NCI-H1436 (cell line): ENCODE results near the gene KIRREL3.

Experiments
- DNase-seq: peaks from one replicate; lab custom pipeline; 2025; lab: John Stamatoyannopoulos, UW

Gene KIRREL3

GRCh38 chr11:126707498-126707897, 293.1 kb downstream of the KIRREL3 start:
- DNase-seq = no peak

GRCh38 chr11:126704096-126704495, 296.5 kb downstream of the KIRREL3 start:
- no peak for DNase-seq

- DNase-seq = no peak
These were observed 296.9 kb downstream of the KIRREL3 start for GRCh38 chr11:126703662-126704061.

GRCh38 chr11:126702987-126703386, 297.6 kb downstream of the KIRREL3 start:
- DNase-seq = no peak

- DNase-seq = no peak
These were observed 298.3 kb downstream of the KIRREL3 start for GRCh38 chr11:126702165-126702720.

- DNase-seq = no peak
These were observed 299.1 kb downstream of the KIRREL3 start for GRCh38 chr11:126701520-126701897.

GRCh38 chr11:126700768-126701519, 299.6 kb downstream of the KIRREL3 start:
- DNase-seq = no peak

- no peak for DNase-seq
These were observed 302.0 kb downstream of the KIRREL3 start for GRCh38 chr11:126698576-126698975.

- no peak for DNase-seq
These were observed 302.6 kb downstream of the KIRREL3 start for GRCh38 chr11:126697936-126698335.

- no peak for DNase-seq
These were observed 303.6 kb downstream of the KIRREL3 start for GRCh38 chr11:126696982-126697381.

GRCh38 chr11:126695293-126695692, 305.3 kb downstream of the KIRREL3 start:
- no peak for DNase-seq

GRCh38 chr11:126694065-126694625, 306.4 kb downstream of the KIRREL3 start:
- no peak for DNase-seq

GRCh38 chr11:126687477-126687876, 313.1 kb downstream of the KIRREL3 start:
- no peak for DNase-seq

- no peak for DNase-seq
These were observed 313.6 kb downstream of the KIRREL3 start for GRCh38 chr11:126686938-126687337.

GRCh38 chr11:126683766-126684728, 316.5 kb downstream of the KIRREL3 start:
- no peak for DNase-seq

- DNase-seq = no peak
These were observed 318.0 kb downstream of the KIRREL3 start for GRCh38 chr11:126682590-126682989.

- no peak for DNase-seq
These were observed 319.9 kb downstream of the KIRREL3 start for GRCh38 chr11:126680700-126681099.

- no peak for DNase-seq
These were observed 320.4 kb downstream of the KIRREL3 start for GRCh38 chr11:126680131-126680530.

- no peak for DNase-seq
These were observed 321.5 kb downstream of the KIRREL3 start for GRCh38 chr11:126679033-126679432.

- no peak for DNase-seq
These were observed 324.0 kb downstream of the KIRREL3 start for GRCh38 chr11:126676536-126676935.

- no peak for DNase-seq
These were observed 327.3 kb downstream of the KIRREL3 start for GRCh38 chr11:126673319-126673718.

GRCh38 chr11:126669416-126669815, 331.2 kb downstream of the KIRREL3 start:
- no peak for DNase-seq
